MM.1S (cell line): ENCODE results near the gene ARMS2.

ENCODE experiments used
- DNase-seq: peaks from one replicate; pipeline ENCODE4 v3.0.0-alpha.2; 2015
- H2AFZ ChIP-seq: fragments of 300-600 bp; sonication (generic); 2 replicates; pipeline ENCODE4 v1.6.0; 2016; ENCODE audit warnings: antibody characterized with exemption, low read length
- H3F3A ChIP-seq: fragments of 300-600 bp; sonication (generic); 2 replicates; pipeline ENCODE4 v1.6.1; 2016; ENCODE audit warnings: mild to moderate bottlenecking, antibody characterized with exemption, low read length, moderate library complexity, mixed read lengths; ENCODE audit not compliant: insufficient read depth
- H3K27ac ChIP-seq: fragments of 300-600 bp; sonication (generic); 2 replicates; pipeline ENCODE4 v1.5.1; 2016; ENCODE audit warnings: mild to moderate bottlenecking, low read length
- H3K27me3 ChIP-seq: fragments of 300-600 bp; sonication (generic); replicated peaks from 2 replicates; pipeline ENCODE4 v1.6.0; 2016; ENCODE audit warnings: low read length; ENCODE audit not compliant: insufficient read depth
- H3K36me3 ChIP-seq: fragments of 300-600 bp; sonication (generic); replicated peaks from 2 replicates; pipeline ENCODE4 v1.6.1; 2016; ENCODE audit warnings: mild to moderate bottlenecking, low read length, mixed read lengths; ENCODE audit not compliant: insufficient read depth
- H3K4me1 ChIP-seq: fragments of 300-600 bp; sonication (generic); 2 replicates; pipeline ENCODE4 v1.6.1; 2016; ENCODE audit warnings: low read length, mixed read lengths
- H3K4me2 ChIP-seq: fragments of 300-600 bp; sonication (generic); 2 replicates; pipeline ENCODE4 v1.6.0; 2016; ENCODE audit warnings: low read depth, low read length
- H3K4me3 ChIP-seq: fragments of 300-600 bp; sonication (generic); 2 replicates; pipeline ENCODE4 v1.5.1; 2016; ENCODE audit warnings: low read length, mixed read lengths
- H3K79me2 ChIP-seq: fragments of 300-600 bp; sonication (generic); 2 replicates; pipeline ENCODE4 v1.6.1; 2016; ENCODE audit warnings: mixed run types, low read length, mixed read lengths
- H3K9ac ChIP-seq: fragments of 300-600 bp; sonication (generic); 2 replicates; pipeline ENCODE4 v1.6.1; 2016; ENCODE audit warnings: low read length, mixed read lengths
- H3K9me2 ChIP-seq: fragments of 300-600 bp; sonication (generic); replicated peaks from 2 replicates; pipeline ENCODE4 v1.6.1; 2016; ENCODE audit warnings: mild to moderate bottlenecking, low read length, mixed read lengths; ENCODE audit not compliant: insufficient read depth
- H3K9me3 ChIP-seq: fragments of 300-600 bp; sonication (generic); replicated peaks from 2 replicates; pipeline ENCODE4 v1.6.1; 2016; ENCODE audit warnings: mild to moderate bottlenecking, low read length, mixed read lengths; ENCODE audit not compliant: insufficient read depth
- H4K20me1 ChIP-seq: fragments of 300-600 bp; sonication (generic); 2 replicates; pipeline ENCODE4 v1.6.1; 2016; ENCODE audit warnings: mild to moderate bottlenecking, low read length, moderate library complexity, mixed read lengths; ENCODE audit not compliant: insufficient read depth
- CTCF ChIP-seq: fragments of 300-600 bp; sonication (generic); IDR thresholded peaks from 2 replicates; pipeline ENCODE4 v1.5.1; 2016; ENCODE audit warnings: antibody characterized with exemption, low read length, mixed read lengths
- EZH2 ChIP-seq: fragments of 300-600 bp; sonication (generic); optimal IDR thresholded peaks from 2 replicates; pipeline ENCODE3; 2017; ENCODE audit warnings: low read depth, mild to moderate bottlenecking, antibody characterized with exemption, low read length, mixed read lengths
- EZH2phosphoT487 ChIP-seq: fragments of 300-600 bp; sonication (generic); IDR thresholded peaks from 2 replicates; pipeline ENCODE4 v1.6.1; 2018; ENCODE audit warnings: antibody characterized with exemption, low read length

Gene ARMS2

GRCh38 chr10:122417667-122418066, 36.8 kb upstream of the ARMS2 start:
- H3K36me3 ChIP-seq: no peaks in the 10 kb centered on the region
- H3K9me2 ChIP-seq: no peaks in the 10 kb centered on the region
- H3K79me2 ChIP-seq: no peaks in the 10 kb centered on the region
- H3K27me3 ChIP-seq: no peaks in the 10 kb centered on the region
- no peak for TF ChIP-seq EZH2
- TF ChIP-seq CTCF: no peak
- TF ChIP-seq EZH2phosphoT487: no peak
- H3F3A ChIP-seq: no peaks in the 10 kb centered on the region
- no peak for DNase-seq
- no peak overlapping the region for H3K4me2 ChIP-seq
- no peak overlapping the region for H2AFZ ChIP-seq
- no peak overlapping the region for H3K4me3 ChIP-seq
- H4K20me1 ChIP-seq: no peaks in the 10 kb centered on the region
- H3K9ac ChIP-seq: no peak overlapping the region
- H3K27ac ChIP-seq: no peak overlapping the region
- H3K9me3 ChIP-seq: no peaks in the 10 kb centered on the region
- H3K4me1 ChIP-seq: no peaks in the 10 kb centered on the region

GRCh38 chr10:122419016-122419415, 35.4 kb upstream of the ARMS2 start:
- Histone ChIP-seq H3K79me2 (no peaks in the 10 kb centered on the region), H3K36me3 (no peaks in the 10 kb centered on the region), H3K27ac (no peak overlapping the region), H3F3A (no peaks in the 10 kb centered on the region), H3K9me2 (no peaks in the 10 kb centered on the region), H3K4me3 (no peak overlapping the region), H3K9me3 (no peaks in the 10 kb centered on the region), H3K4me2 (no peak overlapping the region), H3K9ac (no peak overlapping the region), H3K4me1 (no peaks in the 10 kb centered on the region), H2AFZ (no peak overlapping the region), H4K20me1 (no peaks in the 10 kb centered on the region), H3K27me3 (no peaks in the 10 kb centered on the region)
- TF ChIP-seq EZH2: no peak
- no peak for TF ChIP-seq EZH2phosphoT487
- no peak for TF ChIP-seq CTCF
- DNase-seq: no peak

- Histone ChIP-seq H3K9me3 (no peaks in the 10 kb centered on the region), H3K9ac (no peak overlapping the region), H3K4me3 (no peak overlapping the region), H4K20me1 (no peaks in the 10 kb centered on the region), H3K4me1 (no peaks in the 10 kb centered on the region), H3K4me2 (no peak overlapping the region), H3F3A (no peaks in the 10 kb centered on the region), H3K9me2 (no peaks in the 10 kb centered on the region), H3K27ac (no peak overlapping the region), H2AFZ (no peak overlapping the region), H3K27me3 (no peaks in the 10 kb centered on the region), H3K36me3 (no peaks in the 10 kb centered on the region), H3K79me2 (no peaks in the 10 kb centered on the region)
- no peak for DNase-seq
- TF ChIP-seq CTCF (no peak), EZH2phosphoT487 (no peak), EZH2 (no peak)
Observed at GRCh38 chr10:122419876-122420623, 34.4 kb upstream of the ARMS2 start.
